ENCODE results near the gene POLR3A.

Gene POLR3A

GRCh38 chr10:78046711-78047269 lies 17.5 kb upstream of the POLR3A start:
- DNase-seq: no peak

- DNase-seq: no peak
These were observed 16.5 kb upstream of the POLR3A start for GRCh38 chr10:78045856-78046255.

- no peak for DNase-seq
These were observed 15.9 kb upstream of the POLR3A start for GRCh38 chr10:78045237-78045636.

GRCh38 chr10:78044699-78045098 lies 15.4 kb upstream of the POLR3A start:
- no peak for DNase-seq

- DNase-seq: no peak
These were observed 14.9 kb upstream of the POLR3A start for GRCh38 chr10:78044179-78044578.

- DNase-seq: no peak
These were observed 13.4 kb upstream of the POLR3A start for GRCh38 chr10:78042752-78043104.

GRCh38 chr10:78042058-78042751 lies 12.9 kb upstream of the POLR3A start:
- DNase-seq: no peak

- no peak for DNase-seq
These were observed 12.1 kb upstream of the POLR3A start for GRCh38 chr10:78041170-78042057.

- no peak for DNase-seq
These were observed 10.4 kb upstream of the POLR3A start for GRCh38 chr10:78039743-78040142.

- DNase-seq: no peak
These were observed 9.7 kb upstream of the POLR3A start for GRCh38 chr10:78038791-78039547.

- no peak for DNase-seq
These were observed 8.8 kb upstream of the POLR3A start for GRCh38 chr10:78038105-78038504.

GRCh38 chr10:78035933-78036583 lies 6.7 kb upstream of the POLR3A start:
- no peak for DNase-seq

GRCh38 chr10:78035437-78035836 lies 6.1 kb upstream of the POLR3A start:
- DNase-seq: no peak

GRCh38 chr10:78035025-78035424 lies 5.7 kb upstream of the POLR3A start:
- no peak for DNase-seq

- peak; percentile 88 for DNase-seq
These were observed 4.5 kb upstream of the POLR3A start, which contains the start of gene RPS24 for GRCh38 chr10:78033637-78034470. RPS24 (plus strand) TSS chr10:78033863; CDS start chr10:78033902, 39 bp downstream.

- DNase-seq: no peak
These were observed 4.0 kb upstream of the POLR3A start for GRCh38 chr10:78033387-78033636.

GRCh38 chr10:78028438-78029268 lies 662 bp downstream of the POLR3A start:
- DNase-seq: no peak

GRCh38 chr10:78025685-78026364 lies 3.5 kb downstream of the POLR3A start:
- no peak for DNase-seq

- no peak for DNase-seq
These were observed 5.6 kb downstream of the POLR3A start for GRCh38 chr10:78023741-78024140.

- DNase-seq: no peak
These were observed 8.1 kb downstream of the POLR3A start for GRCh38 chr10:78021201-78021600.
